Right lobe of liver (tissue), 6 donors: ENCODE data around the gene RTCA. TPM values are rescaled to one million over a fixed set of nuclear protein-coding genes. Genes with fewer than 3 reads are reported as not detected.

Experiments
- ATAC-seq, 4 donors: fragments of 200-7000 bp; cut with Tn5 transposase; one replicate each; pipeline ENCODE4 v1.9.1; 2020; ENCODE audit warnings: mild to moderate bottlenecking in 4 of 4, moderate library complexity in 4 of 4
- DNase-seq, 3 donors: peaks; one replicate each; pipeline ENCODE4 v3.0.0-alpha.2; 2020
- H3K27ac ChIP-seq, 3 donors: fragments of 200-600 bp; one replicate each; pipeline ENCODE4 v1.8.0; 2022
- H3K27me3 ChIP-seq, 2 donors: fragments of 200-600 bp; one replicate each; pipeline ENCODE4 v1.8.0; 2022
- H3K36me3 ChIP-seq, 4 donors: fragments of 200-600 bp; sonication (generic) in 1 of 4; one replicate each; pipeline versions ENCODE4 v1.5.1 to v1.8.0; 2017 to 2022; ENCODE audit warnings: control low read depth in 1 of 4
- H3K4me1 ChIP-seq, 4 donors: fragments of 200-600 bp; sonication (generic) in 1 of 4; one replicate each; pipeline versions ENCODE4 v1.5.1 to v1.8.0; 2017 to 2022; ENCODE audit warnings: control low read depth in 1 of 4
- H3K4me3 ChIP-seq, 3 donors: fragments of 200-600 bp; one replicate each; pipeline ENCODE4 v1.8.0; 2022
- H3K9me3 ChIP-seq, 4 donors: fragments of 200-600 bp; sonication (generic) in 1 of 4; one replicate each; pipeline versions ENCODE4 v1.5.1 to v1.8.0; 2017 to 2022; ENCODE audit warnings: control low read depth in 1 of 4
- CTCF ChIP-seq, 4 donors: fragments of 200-600 bp in 3 of 4; fragments of 450-650 bp in 1 of 4; IDR thresholded peaks; one replicate each; pipeline versions ENCODE4 v1.5.1 to v1.8.0; 2016 to 2022; ENCODE audit warnings: antibody characterized with exemption in 4 of 4, mild to moderate bottlenecking in 2 of 4
- POLR2A ChIP-seq: fragments of 450-650 bp; IDR thresholded peaks from one replicate; pipeline ENCODE4 v1.6.1; 2017; ENCODE audit warnings: antibody characterized with exemption, mild to moderate bottlenecking
- WGBS: methylation state at CpG from one replicate; pipeline ENCODE4 v1.1.6; 2018; ENCODE audit warnings: low coverage, low lambda C conversion rate; ENCODE audit not compliant: insufficient coverage; ENCODE audit errors: missing lambda C conversion rate; 5-methylcytosine and 5-hydroxymethylcytosine counted together
- intact Hi-C, 2 donors: fragments of 100-400 bp; cut with DNase I; formaldehyde crosslinking; loops; one replicate each; pipeline versions ENCODE4 v1.11.2 to v1.14.1; 2022
- total RNA-seq, 6 experiments: library from RNA; depleted of rRNA in 2 of 6; stranded (reverse); fragments of >200 nt in 2 of 6; fragmentation: NEBNext Ultra II Directional in 3 of 6; extraction: Animal tissue kit (Norgen Biotek cat#: 25700) in 3 of 6; gene quantifications; one replicate each; pipeline versions ENCODE4 v1.1.0 to v1.2.4, GENCODE V29; 2016 to 2023
- donor health status: DM: no; HTN: yes; CAD: no.
- donor health status: DM: no; HTN: no; CAD: no.
- donor health status: DM: no; HTN: no; CAD: no.
- donor health status: DM: no; HTN: yes; CAD: no.
- donor health status: DM: no; HTN: yes; CAD: no.

Gene RTCA
- total RNA-seq, 6 experiments from 2014 or later: 12.5 to 20.1 (median 14.7) TPM

- Histone ChIP-seq H3K9me3 (no peaks in the 10 kb centered on the region), H3K4me3 (no peak overlapping the region), H3K4me1 (no peaks in the 10 kb centered on the region), H3K27me3 (no peaks in the 10 kb centered on the region), H3K36me3 (peaks cover 0 to 77% (median 39%) of the 10 kb centered on the region in 4 donors), H3K27ac (no peak overlapping the region)
- intact Hi-C loops: no loop called here
- DNase-seq: no peak
- TF ChIP-seq POLR2A (no peak), CTCF (IDR thresholded peaks at IDR 0.05) (no peak)
- no peak for ATAC-seq
- 70% methylated on average over 1 of the region's 1 CpG for WGBS
Measured at GRCh38 chr1:100277866-100278265, 11.8 kb downstream of the RTCA start.

GRCh38 chr1:100279358-100279923 is 13.4 kb downstream of the RTCA start:
- no peaks in the 10 kb centered on the region for H3K4me1 ChIP-seq
- no peak overlapping the region for H3K27ac ChIP-seq
- no peaks in the 10 kb centered on the region for H3K9me3 ChIP-seq
- intact Hi-C loops: no loop called here
- no peak for ATAC-seq
- H3K27me3 ChIP-seq: no peaks in the 10 kb centered on the region
- TF ChIP-seq CTCF (IDR thresholded peaks at IDR 0.05) (no peak), POLR2A (no peak)
- H3K36me3 ChIP-seq: peaks cover 0 to 67% (median 37%) of the 10 kb centered on the region in 4 donors
- 79% methylated on average over 3 of the region's 3 CpGs for WGBS
- no peak for DNase-seq
- H3K4me3 ChIP-seq: no peak overlapping the region

- intact Hi-C loops: no loop called here
- Histone ChIP-seq H3K4me3 (no peak overlapping the region), H3K36me3 (peaks cover 0 to 66% (median 38%) of the 10 kb centered on the region in 4 donors), H3K27me3 (no peaks in the 10 kb centered on the region), H3K27ac (no peak overlapping the region), H3K9me3 (no peaks in the 10 kb centered on the region), H3K4me1 (no peaks in the 10 kb centered on the region)
- TF ChIP-seq CTCF (IDR thresholded peaks at IDR 0.05): no peak
- no peak for TF ChIP-seq POLR2A
- DNase-seq (no peak), ATAC-seq (peak in 2 of 4 donors; percentile 52 to 73)
- 40% methylated on average over 2 of the region's 2 CpGs for WGBS
Measured at GRCh38 chr1:100279954-100280682, 14.1 kb downstream of the RTCA start.

- ATAC-seq (no peak), DNase-seq (no peak)
- Histone ChIP-seq H3K4me3 (no peak overlapping the region), H3K27ac (no peak overlapping the region), H3K36me3 (peaks cover 0 to 67% (median 22%) of the 10 kb centered on the region in 4 donors), H3K27me3 (no peaks in the 10 kb centered on the region), H3K4me1 (no peaks in the 10 kb centered on the region), H3K9me3 (no peaks in the 10 kb centered on the region)
- no peak for TF ChIP-seq CTCF (IDR thresholded peaks at IDR 0.05)
- no peak for TF ChIP-seq POLR2A
- intact Hi-C loops: no loop called here
- WGBS: 91% methylated on average over 4 of the region's 5 CpGs
Measured at GRCh38 chr1:100284591-100284990, 18.6 kb downstream of the RTCA start.
